Hepatocyte (in vitro differentiated cells): ENCODE results near the gene NUAK2. TPM values are rescaled to one million over a fixed set of nuclear protein-coding genes. Genes with fewer than 3 reads are reported as not detected.
A peak's percentile ranks its signal among the peaks of the same experiment; 100 is the strongest.

Experiments
- DNase-seq: peaks from one replicate; pipeline ENCODE4 v3.0.0-alpha.2; 2016; ENCODE audit warnings: low spot score
- H2AFZ ChIP-seq: fragments of 200-600 bp; sonication (generic); 2 replicates; pipeline ENCODE4 v1.6.0; 2016; ENCODE audit warnings: antibody characterized with exemption, mild to moderate bottlenecking
- H3K27ac ChIP-seq: fragments of 200-600 bp; sonication (generic); 2 replicates; pipeline ENCODE4 v1.5.1; 2016; ENCODE audit warnings: mild to moderate bottlenecking
- H3K27me3 ChIP-seq: fragments of 200-600 bp; sonication (generic); 2 replicates; pipeline ENCODE4 v1.6.1; 2016
- H3K36me3 ChIP-seq: fragments of 200-600 bp; sonication (generic); replicated peaks from 2 replicates; pipeline ENCODE4 v1.5.1; 2016; ENCODE audit warnings: low read depth; ENCODE audit not compliant: insufficient read depth
- H3K4me1 ChIP-seq: fragments of 200-600 bp; sonication (generic); 2 replicates; pipeline ENCODE4 v1.5.1; 2016; ENCODE audit warnings: mild to moderate bottlenecking, moderate library complexity; ENCODE audit not compliant: insufficient read depth
- H3K4me2 ChIP-seq: fragments of 200-600 bp; sonication (generic); 2 replicates; pipeline ENCODE4 v1.6.0; 2016
- H3K4me3 ChIP-seq: fragments of 200-600 bp; sonication (generic); 2 replicates; pipeline ENCODE4 v1.5.1; 2016; ENCODE audit warnings: mild to moderate bottlenecking
- H3K79me2 ChIP-seq: fragments of 200-600 bp; sonication (generic); 2 replicates; pipeline ENCODE4 v1.6.0; 2017; ENCODE audit warnings: mild to moderate bottlenecking
- H3K9me2 ChIP-seq: fragments of 200-600 bp; sonication (generic); replicated peaks from 2 replicates; pipeline ENCODE4 v1.6.0; 2017; ENCODE audit warnings: mild to moderate bottlenecking; ENCODE audit not compliant: insufficient read depth
- H3K9me3 ChIP-seq: fragments of 200-600 bp; sonication (generic); 2 replicates; pipeline ENCODE4 v1.5.1; 2016; ENCODE audit warnings: low read depth, mild to moderate bottlenecking
- H4K20me1 ChIP-seq: fragments of 200-600 bp; sonication (generic); 2 replicates; pipeline ENCODE4 v1.6.0; 2016; ENCODE audit warnings: mild to moderate bottlenecking; ENCODE audit not compliant: insufficient read depth, poor library complexity, severe bottlenecking
- EZH2 ChIP-seq: fragments of 200-600 bp; sonication (generic); IDR thresholded peaks from 2 replicates; pipeline ENCODE4 v1.6.1; 2016; ENCODE audit warnings: antibody characterized with exemption, mild to moderate bottlenecking, borderline replicate concordance
- EZH2phosphoT487 ChIP-seq: fragments of 200-600 bp; sonication (generic); IDR thresholded peaks from one replicate; pipeline ENCODE4 v1.6.1; 2018; ENCODE audit warnings: antibody characterized with exemption, mild to moderate bottlenecking, low read depth, moderate library complexity; ENCODE audit not compliant: unreplicated experiment, severe bottlenecking
- WGBS: methylation state at CpG from one replicate; pipeline ENCODE4 v1.1.6; 2016; ENCODE audit warnings: low lambda C conversion rate; ENCODE audit errors: missing lambda C conversion rate; 5-methylcytosine and 5-hydroxymethylcytosine counted together
- polyA plus RNA-seq: library from polyadenylated mRNA; unstranded; fragments of >200 nt; fragmentation: Nextera tagmentation; extraction: Ambion mirVana; gene quantifications from 2 replicates; pipeline ENCODE4 v1.2.1, GENCODE V29; 2016
- total RNA-seq: library from RNA; depleted of rRNA; stranded (reverse); fragments of >200 nt; gene quantifications from 2 replicates; pipeline ENCODE4 v1.2.3, GENCODE V29; 2014
- TF ChIP-seq, protein P1 (sequence below): fragments of 200-600 bp; sonication (generic); IDR thresholded peaks from 2 replicates; pipeline ENCODE4 v1.5.1; 2016; ENCODE audit warnings: antibody characterized with exemption, mild to moderate bottlenecking; ENCODE audit not compliant: poor library complexity

Gene NUAK2
- total RNA-seq (12.6 and 13.4 TPM in 2 replicates), polyA plus RNA-seq (20.7 and 22.5 TPM in 2 replicates)

DNA sequence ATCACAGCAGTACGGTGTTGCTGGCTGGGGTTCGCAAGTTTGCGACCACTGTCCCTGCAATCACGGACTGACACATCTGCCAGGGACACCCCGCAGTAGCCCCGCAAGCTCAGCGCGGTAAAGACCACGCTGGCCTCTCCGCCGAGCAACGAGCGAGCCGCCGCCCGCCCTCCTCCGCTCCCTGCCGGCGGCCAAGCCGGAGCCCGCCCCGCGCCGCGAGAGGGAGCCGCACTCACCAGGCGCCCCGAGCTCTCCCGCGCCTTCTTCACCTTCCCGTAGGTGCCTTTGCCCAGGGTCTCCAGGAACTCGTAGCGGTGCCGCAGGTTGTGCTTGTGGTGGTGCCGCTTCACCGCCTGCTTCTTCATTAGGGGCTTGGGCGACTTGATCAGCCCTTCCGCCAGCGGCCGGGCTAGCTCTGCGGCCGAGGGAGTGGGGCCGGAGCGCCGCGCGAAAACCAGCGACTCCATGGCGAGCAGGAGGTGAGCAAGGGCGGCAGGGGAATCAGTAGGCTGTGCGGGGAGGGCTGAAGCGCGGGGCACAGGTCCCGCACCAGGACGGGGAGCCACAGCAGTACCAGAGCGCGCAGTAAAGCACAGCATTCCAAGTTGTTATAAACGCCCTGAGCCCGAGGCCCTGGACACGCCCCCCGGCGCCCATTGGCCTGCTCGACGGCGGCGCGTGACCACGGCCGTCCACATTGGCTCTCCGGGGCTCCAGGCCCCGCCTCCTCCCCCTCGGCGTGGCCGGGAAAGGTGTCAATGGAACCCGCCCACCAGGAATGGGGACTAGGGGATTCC is at the start of gene NUAK2:
NUAK2 (minus strand) TSS at position 584 of the 797 bp plus-strand sequence; CDS start at position 467, 117 bp downstream.
- TF ChIP-seq, protein P1, sequence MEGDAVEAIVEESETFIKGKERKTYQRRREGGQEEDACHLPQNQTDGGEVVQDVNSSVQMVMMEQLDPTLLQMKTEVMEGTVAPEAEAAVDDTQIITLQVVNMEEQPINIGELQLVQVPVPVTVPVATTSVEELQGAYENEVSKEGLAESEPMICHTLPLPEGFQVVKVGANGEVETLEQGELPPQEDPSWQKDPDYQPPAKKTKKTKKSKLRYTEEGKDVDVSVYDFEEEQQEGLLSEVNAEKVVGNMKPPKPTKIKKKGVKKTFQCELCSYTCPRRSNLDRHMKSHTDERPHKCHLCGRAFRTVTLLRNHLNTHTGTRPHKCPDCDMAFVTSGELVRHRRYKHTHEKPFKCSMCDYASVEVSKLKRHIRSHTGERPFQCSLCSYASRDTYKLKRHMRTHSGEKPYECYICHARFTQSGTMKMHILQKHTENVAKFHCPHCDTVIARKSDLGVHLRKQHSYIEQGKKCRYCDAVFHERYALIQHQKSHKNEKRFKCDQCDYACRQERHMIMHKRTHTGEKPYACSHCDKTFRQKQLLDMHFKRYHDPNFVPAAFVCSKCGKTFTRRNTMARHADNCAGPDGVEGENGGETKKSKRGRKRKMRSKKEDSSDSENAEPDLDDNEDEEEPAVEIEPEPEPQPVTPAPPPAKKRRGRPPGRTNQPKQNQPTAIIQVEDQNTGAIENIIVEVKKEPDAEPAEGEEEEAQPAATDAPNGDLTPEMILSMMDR: peak; percentile 37
- TF ChIP-seq EZH2: no peak
- Histone ChIP-seq H2AFZ (peak within 1 kb of the TSS; percentile 85), H4K20me1 (no peaks in the 10 kb centered on the region), H3K27me3 (no peaks in the 10 kb centered on the region), H3K9me3 (no peaks in the 10 kb centered on the region), H3K9me2 (no peaks in the 10 kb centered on the region), H3K27ac (peak within 1 kb of the TSS; percentile 92), H3K36me3 (no peaks in the 10 kb centered on the region), H3K4me2 (peak within 1 kb of the TSS; percentile 90), H3K4me3 (peak within 1 kb of the TSS; percentile 89), H3K79me2 (peaks cover 37% of the 10 kb centered on the region), H3K4me1 (peaks cover 28% of the 10 kb centered on the region)
- WGBS: 1% methylated on average over 73 of the region's 75 CpGs
- peak; percentile 96 for DNase-seq

GRCh38 chr1:205370780-205371179 is 49.2 kb upstream of the NUAK2 start:
- H3K4me1 ChIP-seq: peaks cover 23% of the 10 kb centered on the region

DNA sequence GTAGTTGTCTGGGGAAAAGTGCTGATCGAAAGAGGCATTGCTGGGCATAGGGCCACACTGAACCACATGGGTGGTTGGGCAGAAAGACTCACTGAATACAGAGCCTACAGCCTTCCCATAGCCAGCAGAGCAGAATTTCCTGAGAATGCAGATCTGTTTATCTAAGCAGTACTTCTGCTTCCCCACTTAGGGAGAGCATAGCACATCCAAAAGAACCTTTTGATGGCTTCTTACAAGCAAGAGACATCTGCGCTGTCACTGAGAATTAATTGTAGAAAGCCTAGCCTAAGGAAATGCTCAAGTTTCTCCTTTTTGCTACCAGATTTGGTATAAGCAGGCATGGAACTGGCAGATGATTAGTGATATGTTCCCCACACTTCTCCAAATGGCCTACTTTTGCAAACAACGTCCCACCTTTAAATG is 48.2 kb upstream of the NUAK2 start:
- no peaks in the 10 kb centered on the region for H3K27me3 ChIP-seq
- TF ChIP-seq, protein P1: no peak
- TF ChIP-seq EZH2phosphoT487 (no peak), EZH2 (no peak)
- H3K9me2 ChIP-seq: no peaks in the 10 kb centered on the region
- no peak overlapping the region for H3K27ac ChIP-seq
- no peak overlapping the region for H2AFZ ChIP-seq
- H4K20me1 ChIP-seq: no peaks in the 10 kb centered on the region
- H3K79me2 ChIP-seq: no peaks in the 10 kb centered on the region
- peaks cover 19% of the 10 kb centered on the region for H3K4me1 ChIP-seq
- DNase-seq: no peak
- no peaks in the 10 kb centered on the region for H3K36me3 ChIP-seq
- H3K9me3 ChIP-seq: no peaks in the 10 kb centered on the region
- H3K4me2 ChIP-seq: no peak overlapping the region
- H3K4me3 ChIP-seq: no peak overlapping the region
- 76% methylated on average over 3 of the region's 3 CpGs for WGBS

More at GRCh38 chr1:205370780-205371179, 49.2 kb upstream of the NUAK2 start:
- no peaks in the 10 kb centered on the region for H3K9me3 ChIP-seq
- no peaks in the 10 kb centered on the region for H4K20me1 ChIP-seq
- no peak for TF ChIP-seq EZH2phosphoT487
- TF ChIP-seq EZH2: no peak
- TF ChIP-seq, protein P1: no peak
- H3K27ac ChIP-seq: no peak overlapping the region
- H3K36me3 ChIP-seq: no peaks in the 10 kb centered on the region
- H2AFZ ChIP-seq: no peak overlapping the region
- no peaks in the 10 kb centered on the region for H3K9me2 ChIP-seq
- H3K79me2 ChIP-seq: no peaks in the 10 kb centered on the region
- H3K27me3 ChIP-seq: no peaks in the 10 kb centered on the region
- H3K4me2 ChIP-seq: no peak overlapping the region
- DNase-seq: no peak
- H3K4me3 ChIP-seq: no peak overlapping the region
